Measurements from ENCODE around the gene SLC25A21. TPM values are rescaled to one million over a fixed set of nuclear protein-coding genes. Genes with fewer than 3 reads are reported as not detected.

SLC25A21 gene
- polyA plus RNA-seq, 2 of the 4 experiments (the other 2 are of a cell fraction), result 0.68 to 1.4 TPM

- ATAC-seq (no peak), DNase-seq (ENCODE audit: low read depth in 1 of 2, low spot score in 1 of 2) (no peak), FAIRE-seq (no peak)
- Histone ChIP-seq H3K4me2 (no peak overlapping the region), H3K4me3 (no peak overlapping the region), H3K27ac (no peak overlapping the region), H3K4me1 (peaks cover 6% of the 10 kb centered on the region; the same call in 1 of the 3 replicates), H3K9me3 (no peaks in the 10 kb centered on the region)
- ChIA-PET POLR2A (interaction anchor here (0.7 kb wide), 1 partner anchor 19 kb away, joined by 4 read pairs; no protein-coding TSS in a partner anchor), CTCF (interaction anchor here (1.1 to 9.0 kb wide), 10 partner anchors 11 to 514 kb away, joined by 3 to 118 read pairs (median 14); no protein-coding TSS in a partner anchor)
- TF ChIP-seq RNF2 (IDR thresholded peaks at IDR 0.05; ENCODE audit: borderline replicate concordance, low read depth) (no peak), HOXB5 (CRISPR knock-in tag; IDR thresholded peaks at IDR 0.05) (no peak), CHD4 (IDR thresholded peaks at IDR 0.05; ENCODE audit: borderline replicate concordance) (no peak), JUN (IDR thresholded peaks at IDR 0.05) (no peak), RCOR1 (IDR thresholded peaks at IDR 0.05; ENCODE audit: low read depth, low read length) (no peak), FOSL2 (IDR thresholded peaks at IDR 0.05) (no peak), FOSL2 (CRISPR knock-in tag; IDR thresholded peaks at IDR 0.05) (no peak), EHMT2 (IDR thresholded peaks at IDR 0.05; ENCODE audit: low read depth) (no peak), GATA3 (IDR thresholded peaks at IDR 0.05; ENCODE audit: borderline replicate concordance) (no peak), ZNF302 (CRISPR knock-in tag; IDR thresholded peaks at IDR 0.05) (no peak), E2F6 (IDR thresholded peaks at IDR 0.05; ENCODE audit: borderline replicate concordance, low read depth) (no peak), EP300 (IDR thresholded peaks at IDR 0.05) (no peak), SMC3 (IDR thresholded peaks at IDR 0.05) (no peak), EHF (CRISPR knock-in tag; IDR thresholded peaks at IDR 0.05) (no peak), ATOH8 (CRISPR knock-in tag; IDR thresholded peaks at IDR 0.05; ENCODE audit: low read depth) (no peak)
- WGBS (ENCODE audit: missing lambda C conversion rate), result 91% methylated on average over 55 of the region's 55 CpGs
Observed at GRCh38 chr14:36657399-36658122, 514.8 kb downstream of the SLC25A21 start.

GRCh38 chr14:36656687-36657398 lies 515.6 kb downstream of the SLC25A21 start:
- Histone ChIP-seq H3K4me2 (peak overlapping the region; percentile 65), H3K4me1 (peaks cover 6% of the 10 kb centered on the region; the same call in 1 of the 3 replicates), H3K9me3 (no peaks in the 10 kb centered on the region), H3K4me3 (no peak overlapping the region), H3K27ac (no peak overlapping the region; a peak in 1 of 6 replicates)
- WGBS (ENCODE audit: missing lambda C conversion rate), result 93% methylated on average over 31 of the region's 31 CpGs
- ChIA-PET CTCF (interaction anchor here (0.6 to 9.0 kb wide), 32 partner anchors 8 to 515 kb away, joined by 3 to 118 read pairs (median 4); no protein-coding TSS in a partner anchor), POLR2A (interaction anchor here (0.7 kb wide), 1 partner anchor 18 kb away, joined by 4 read pairs; no protein-coding TSS in a partner anchor)
- no peak for ATAC-seq
- TF ChIP-seq HOXB13 (CRISPR knock-in tag; IDR thresholded peaks at IDR 0.05; ENCODE audit: low read depth) (no peak), EHMT2 (IDR thresholded peaks at IDR 0.05; ENCODE audit: low read depth) (no peak), JUNB (IDR thresholded peaks at IDR 0.05) (no peak)
- no peak for FAIRE-seq
- DNase-seq (ENCODE audit: low read depth in 1 of 2, low spot score in 1 of 2), result no peak

GRCh38 chr14:36655963-36656686 lies 516.3 kb downstream of the SLC25A21 start:
- TF ChIP-seq RNF2 (IDR thresholded peaks at IDR 0.05; ENCODE audit: borderline replicate concordance, low read depth) (no peak), SMC3 (IDR thresholded peaks at IDR 0.05) (peak; percentile 53), CTCF (IDR thresholded peaks at IDR 0.05) (peak; percentile 82), ZNF302 (CRISPR knock-in tag; IDR thresholded peaks at IDR 0.05) (no peak), JUN (IDR thresholded peaks at IDR 0.05) (no peak), JUNB (IDR thresholded peaks at IDR 0.05) (no peak), E2F6 (IDR thresholded peaks at IDR 0.05; ENCODE audit: borderline replicate concordance, low read depth) (peak; percentile 82), MAX (IDR thresholded peaks at IDR 0.05) (peak; percentile 90), RAD21 (conservative IDR thresholded peaks at IDR 0.05 in 1 of 2, IDR thresholded peaks at IDR 0.05 in 1 of 2) (peak; percentile 40 to 56), NFE2L2 (conservative IDR thresholded peaks at IDR 0.05; ENCODE audit: low read length) (no peak)
- H3K4me3 ChIP-seq, result peak overlapping the region; percentile 33
- H3K27ac ChIP-seq, result peak overlapping the region; percentile 15 to 82; a peak in 4 of 6 replicates
- peaks cover 4% of the 10 kb centered on the region; the same call in 1 of the 3 replicates for H3K4me1 ChIP-seq
- peak overlapping the region; percentile 65 for H3K4me2 ChIP-seq
- no peak for FAIRE-seq
- DNase-seq (ENCODE audit: low read depth in 1 of 2, low spot score in 1 of 2), result peak; percentile 66 to 77
- ChIA-PET POLR2A (no interaction called here), CTCF (interaction anchor here (0.6 to 9.0 kb wide), 43 partner anchors 9 to 494 kb away, joined by 3 to 118 read pairs (median 4); no protein-coding TSS in a partner anchor)
- ATAC-seq, result peak; percentile 92 to 94
- WGBS (ENCODE audit: missing lambda C conversion rate), result 12% methylated on average over 37 of the region's 48 CpGs
- no peaks in the 10 kb centered on the region for H3K9me3 ChIP-seq
